BLaER1 treated with 17β-estradiol and CSF1 and Interleukin-3, amounts not matched to agents 10 nM and 100 nM (cell line): ENCODE measurements around the gene CUBN.
A peak's percentile ranks its signal among the peaks of the same experiment; 100 is the strongest.

Source experiments
- H3K27ac ChIP-seq, 11 experiments: shearing (Covaris generic); formaldehyde crosslinking; 2 replicates each; pipeline ENCODE4 v1.8.1; 2022
- H3K27me3 ChIP-seq, 11 experiments: shearing (Covaris generic); formaldehyde crosslinking; 2 replicates each; pipeline ENCODE4 v1.8.1; 2022
- H3K36me3 ChIP-seq, 11 experiments: shearing (Covaris generic); formaldehyde crosslinking; 2 replicates each; pipeline ENCODE4 v1.8.1; 2022
- H3K4me1 ChIP-seq, 10 experiments: shearing (Covaris generic); formaldehyde crosslinking; 2 replicates each; pipeline ENCODE4 v1.8.1; 2022
- H3K4me2 ChIP-seq, 11 experiments: shearing (Covaris generic); formaldehyde crosslinking; 2 replicates each; pipeline ENCODE4 v1.8.1; 2022
- H3K4me3 ChIP-seq, 10 experiments: shearing (Covaris generic); formaldehyde crosslinking; 2 replicates each; pipeline ENCODE4 v1.8.1; 2022
- H3K9ac ChIP-seq, 11 experiments: shearing (Covaris generic); formaldehyde crosslinking; 2 replicates each; pipeline ENCODE4 v1.8.1; 2022
- H3K9me3 ChIP-seq, 11 experiments: shearing (Covaris generic); formaldehyde crosslinking; replicated peaks in 1 of 11; 2 replicates each; pipeline ENCODE4 v1.8.1; 2022
- H4K20me1 ChIP-seq, 11 experiments: shearing (Covaris generic); formaldehyde crosslinking; 2 replicates each; pipeline ENCODE4 v1.8.1; 2022
- Cebpa-rat ChIP-seq, 11 experiments: shearing (Covaris generic); IDR thresholded peaks; 2 replicates each; pipeline ENCODE4 v1.8.1; 2022

CUBN gene

GRCh38 chr10:16913266-16913665 is 216.3 kb downstream of the CUBN start:
- peaks cover 0 to 8% (median 4%) of the 10 kb centered on the region in 11 experiments; a peak in 6 of 22 replicates for H3K9me3 ChIP-seq
- H3K4me1 ChIP-seq, result peaks cover 7 to 26% (median 20%) of the 10 kb centered on the region in 10 experiments; a peak in 17 of 20 replicates
- H3K27me3 ChIP-seq, result no peaks in the 10 kb centered on the region
- no peak overlapping the region for H3K4me3 ChIP-seq
- no peaks in the 10 kb centered on the region for H4K20me1 ChIP-seq
- H3K27ac ChIP-seq, result no peak overlapping the region
- TF ChIP-seq Cebpa-rat (IDR thresholded peaks at IDR 0.05), result no peak
- H3K9ac ChIP-seq, result no peak overlapping the region
- no peak overlapping the region for H3K4me2 ChIP-seq
- H3K36me3 ChIP-seq, result no peaks in the 10 kb centered on the region

- Histone ChIP-seq H3K27ac (peak overlapping the region in 6 of 11 experiments; percentile 43 to 83 (median 71); a peak in 9 of 22 replicates), H3K9me3 (peaks cover 0 to 8% (median 2%) of the 10 kb centered on the region in 11 experiments; a peak in 10 of 22 replicates), H3K36me3 (no peaks in the 10 kb centered on the region), H3K4me1 (peaks cover 7 to 46% (median 21%) of the 10 kb centered on the region in 10 experiments; a peak in 17 of 20 replicates), H3K9ac (peak overlapping the region in 2 of 11 experiments; percentile 31 to 56; a peak in 4 of 22 replicates), H3K4me2 (peak overlapping the region in 9 of 11 experiments; percentile 12 to 81 (median 59); a peak in 15 of 22 replicates), H4K20me1 (no peaks in the 10 kb centered on the region), H3K27me3 (no peaks in the 10 kb centered on the region), H3K4me3 (no peak overlapping the region)
- TF ChIP-seq Cebpa-rat (IDR thresholded peaks at IDR 0.05), result no peak
These were observed 218.8 kb downstream of the CUBN start for GRCh38 chr10:16910793-16911164.

DNA sequence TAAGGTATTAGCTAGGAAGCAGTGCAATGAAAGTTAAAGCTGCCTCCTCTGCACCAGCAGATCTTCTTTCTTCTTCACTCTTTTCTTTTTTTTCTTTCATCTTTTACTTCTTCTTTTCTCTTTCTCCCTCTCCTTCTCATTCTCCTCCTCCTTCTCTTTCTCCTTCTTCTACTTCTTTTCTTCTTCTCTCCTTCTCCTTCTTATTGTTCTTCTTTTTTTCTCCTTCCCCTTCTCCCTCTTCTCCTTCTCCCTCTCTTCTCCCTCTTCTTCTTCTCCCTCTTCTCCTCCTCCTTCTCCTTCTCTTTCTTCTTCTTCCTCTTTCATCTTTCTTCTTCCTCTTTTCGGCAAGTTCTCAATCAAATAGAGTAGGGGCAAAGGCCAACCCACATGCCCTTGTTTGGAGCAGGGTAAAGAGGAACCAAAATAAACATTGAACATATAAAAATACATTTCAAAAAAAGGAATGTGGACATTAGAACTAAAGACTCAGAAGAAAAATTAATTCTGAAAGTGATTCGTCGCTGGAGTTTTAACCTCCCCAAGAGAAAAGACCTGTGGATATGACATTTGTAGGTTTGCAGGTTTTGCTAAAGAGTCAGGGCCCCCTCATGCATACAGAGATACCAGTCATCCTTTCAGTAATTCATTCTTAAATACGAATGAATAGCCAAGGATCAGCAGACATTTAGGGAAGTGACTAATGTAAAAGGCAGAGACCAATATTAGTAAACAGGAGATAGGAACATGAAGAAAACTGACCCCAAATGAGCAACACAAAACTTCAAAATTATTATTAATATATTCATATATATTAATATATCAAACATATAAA is 219.4 kb downstream of the CUBN start:
- H3K4me1 ChIP-seq, result peaks cover 7 to 48% (median 26%) of the 10 kb centered on the region in 10 experiments; a peak in 18 of 20 replicates
- H4K20me1 ChIP-seq, result no peaks in the 10 kb centered on the region
- H3K4me3 ChIP-seq, result 0 out of 20 replicates have a peak overlapping the region, but pooled peaks of 1 of the 10 experiments have one; percentile 18
- H3K9me3 ChIP-seq, result peaks cover 0 to 14% (median 5%) of the 10 kb centered on the region in 11 experiments; a peak in 11 of 22 replicates
- no peak for TF ChIP-seq Cebpa-rat (IDR thresholded peaks at IDR 0.05)
- no peaks in the 10 kb centered on the region for H3K36me3 ChIP-seq
- peak overlapping the region in 9 of 11 experiments; percentile 11 to 83 (median 63); a peak in 14 of 22 replicates for H3K27ac ChIP-seq
- peak overlapping the region in 8 of 11 experiments; percentile 30 to 81 (median 68); a peak in 14 of 22 replicates for H3K4me2 ChIP-seq
- peak overlapping the region in 3 of 11 experiments; percentile 31 to 56 (median 43); a peak in 6 of 22 replicates for H3K9ac ChIP-seq
- no peaks in the 10 kb centered on the region for H3K27me3 ChIP-seq

DNA sequence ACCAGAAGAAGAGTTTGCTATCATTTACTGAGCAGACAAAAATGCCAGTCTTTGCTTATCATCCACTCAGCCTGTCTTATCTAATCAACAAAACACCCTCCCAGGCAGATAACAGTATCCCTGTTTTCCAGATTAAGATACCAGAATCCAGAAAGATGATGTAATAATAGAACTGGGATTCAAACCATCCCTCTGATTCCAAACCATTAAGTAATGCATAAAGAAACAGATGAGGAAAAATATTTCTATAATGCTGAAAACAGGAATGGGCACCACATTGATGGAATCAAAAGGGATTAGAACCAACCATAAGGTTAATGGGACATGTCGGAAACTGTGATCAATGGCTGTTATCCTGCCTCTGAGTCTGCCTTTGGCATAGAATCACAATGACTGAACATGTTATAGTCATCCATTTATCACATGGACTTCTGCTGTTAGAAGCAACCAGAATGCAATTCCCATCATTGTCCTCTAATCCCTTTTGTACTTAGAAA is 220.3 kb downstream of the CUBN start:
- H3K9ac ChIP-seq, result peak overlapping the region in 1 of 11 experiments; percentile 56; a peak in 1 of 22 replicates

GRCh38 chr10:16907687-16908086 is 221.9 kb downstream of the CUBN start:
- Histone ChIP-seq H3K9me3 (peaks cover 0 to 26% (median 10%) of the 10 kb centered on the region in 11 experiments; a peak in 15 of 22 replicates), H3K27me3 (no peaks in the 10 kb centered on the region), H3K27ac (no peak overlapping the region), H3K9ac (no peak overlapping the region), H3K4me1 (peaks cover 18 to 63% (median 41%) of the 10 kb centered on the region in 10 experiments), H3K36me3 (no peaks in the 10 kb centered on the region), H3K4me3 (no peak overlapping the region), H4K20me1 (no peaks in the 10 kb centered on the region), H3K4me2 (no peak overlapping the region)
- no peak for TF ChIP-seq Cebpa-rat (IDR thresholded peaks at IDR 0.05)

More for the DNA sequence above, 220.3 kb downstream of the CUBN start:
- H3K9me3 ChIP-seq, result peaks cover 0 to 21% (median 8%) of the 10 kb centered on the region in 11 experiments; a peak in 12 of 22 replicates
- H4K20me1 ChIP-seq, result no peaks in the 10 kb centered on the region
- peak overlapping the region in 2 of 11 experiments; percentile 83; a peak in 5 of 22 replicates for H3K27ac ChIP-seq
- H3K36me3 ChIP-seq, result no peaks in the 10 kb centered on the region
- no peaks in the 10 kb centered on the region for H3K27me3 ChIP-seq
- peaks cover 13 to 57% (median 35%) of the 10 kb centered on the region in 10 experiments for H3K4me1 ChIP-seq
- peak overlapping the region in 6 of 11 experiments; percentile 33 to 81 (median 68); a peak in 9 of 22 replicates for H3K4me2 ChIP-seq
- no peak for TF ChIP-seq Cebpa-rat (IDR thresholded peaks at IDR 0.05)
- no peak overlapping the region for H3K4me3 ChIP-seq

DNA sequence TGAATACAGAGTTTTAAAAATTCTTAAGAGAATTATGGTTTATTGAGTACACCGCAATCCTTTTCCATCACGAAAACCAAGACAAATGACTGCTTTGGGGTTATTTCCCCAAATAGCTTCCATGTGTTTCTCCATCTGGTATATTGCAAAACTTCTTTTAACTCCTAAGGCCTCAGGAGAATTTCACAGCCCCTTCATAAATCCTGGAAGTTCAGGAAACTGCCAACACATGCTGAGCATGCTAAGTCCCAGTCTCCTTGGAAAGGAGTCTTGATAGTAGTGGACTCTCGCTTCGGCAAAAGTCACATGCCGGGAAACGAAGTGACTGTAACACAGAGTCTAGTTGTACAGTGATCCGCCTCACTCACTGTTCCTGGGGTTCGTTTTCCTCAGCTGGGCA is 224.3 kb downstream of the CUBN start:
- peaks cover 0 to 29% (median 10%) of the 10 kb centered on the region in 11 experiments; a peak in 15 of 22 replicates for H3K9me3 ChIP-seq

DNA sequence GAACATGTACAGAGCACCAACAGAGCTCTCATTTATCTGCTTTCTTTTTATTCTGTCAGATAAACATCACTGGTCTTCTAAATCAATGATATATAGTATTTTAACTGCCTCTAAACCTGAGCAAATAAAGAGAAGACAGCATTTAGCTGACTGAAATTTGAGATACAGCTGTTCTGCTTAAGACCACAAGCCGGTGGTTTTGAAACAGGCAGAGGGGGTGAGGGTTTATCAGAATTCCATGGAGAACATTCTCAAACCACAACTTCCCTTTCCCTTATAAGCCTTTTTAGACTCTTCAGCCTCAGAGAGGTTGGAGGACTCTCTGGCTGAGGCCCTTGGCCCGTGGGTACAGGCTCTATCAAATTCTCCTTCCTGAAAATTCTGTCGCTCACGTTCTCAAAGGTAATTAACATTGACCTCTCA is 225.0 kb downstream of the CUBN start:
- Histone ChIP-seq H3K9me3 (peaks cover 0 to 29% (median 10%) of the 10 kb centered on the region in 11 experiments; a peak in 15 of 22 replicates), H3K36me3 (no peaks in the 10 kb centered on the region), H3K27me3 (no peaks in the 10 kb centered on the region), H3K27ac (peak overlapping the region in 6 of 11 experiments; percentile 1 to 61 (median 37); a peak in 9 of 22 replicates), H3K4me1 (peaks cover 12 to 47% (median 25%) of the 10 kb centered on the region in 10 experiments), H3K4me3 (no peak overlapping the region; a peak in 1 of 20 replicates), H3K9ac (0 out of 22 replicates have a peak overlapping the region, but pooled peaks of 1 of the 11 experiments have one; percentile 7), H4K20me1 (no peaks in the 10 kb centered on the region), H3K4me2 (peak overlapping the region; percentile 34 to 67 (median 52); a peak in 21 of 22 replicates)
- no peak for TF ChIP-seq Cebpa-rat (IDR thresholded peaks at IDR 0.05)

More for the DNA sequence above, 224.3 kb downstream of the CUBN start:
- H3K4me1 ChIP-seq, result peaks cover 15 to 52% (median 31%) of the 10 kb centered on the region in 10 experiments
- no peaks in the 10 kb centered on the region for H3K27me3 ChIP-seq
- TF ChIP-seq Cebpa-rat (IDR thresholded peaks at IDR 0.05), result no peak
- H3K4me3 ChIP-seq, result no peak overlapping the region; a peak in 1 of 20 replicates
- peak overlapping the region in 8 of 11 experiments; percentile 45 to 67 (median 57); a peak in 14 of 22 replicates for H3K4me2 ChIP-seq
- no peaks in the 10 kb centered on the region for H3K36me3 ChIP-seq
- H4K20me1 ChIP-seq, result no peaks in the 10 kb centered on the region
- H3K27ac ChIP-seq, result peak overlapping the region in 3 of 11 experiments; percentile 14 to 61 (median 38); a peak in 4 of 22 replicates
- H3K9ac ChIP-seq, result no peak overlapping the region

DNA sequence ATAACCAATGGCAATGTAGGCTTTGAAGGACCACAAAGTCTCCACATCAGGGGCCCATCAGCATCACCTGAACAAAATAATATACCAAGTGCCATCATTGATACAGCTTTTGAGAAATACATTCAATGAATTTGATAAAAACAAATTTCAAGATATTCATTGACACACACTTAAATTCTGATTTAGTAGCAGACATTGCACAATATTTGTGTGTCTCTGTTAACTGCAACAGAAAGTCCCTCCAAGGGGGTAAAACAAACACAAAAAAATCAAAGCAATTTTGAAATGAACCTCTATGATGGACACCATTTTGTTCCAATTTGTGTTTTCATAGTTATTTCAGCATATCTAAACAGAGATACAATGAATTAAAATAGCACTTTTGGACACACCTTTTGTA is 225.6 kb downstream of the CUBN start:
- H3K27me3 ChIP-seq, result no peaks in the 10 kb centered on the region
- H3K4me1 ChIP-seq, result peaks cover 12 to 41% (median 22%) of the 10 kb centered on the region in 10 experiments
- TF ChIP-seq Cebpa-rat (IDR thresholded peaks at IDR 0.05), result peak in 3 of 11 experiments; percentile 23 to 50 (median 23); a peak in 2 of 22 replicates
- peaks cover 0 to 29% (median 10%) of the 10 kb centered on the region in 11 experiments; a peak in 15 of 22 replicates for H3K9me3 ChIP-seq
- peak overlapping the region in 4 of 11 experiments; percentile 36 to 61 (median 45); a peak in 7 of 22 replicates for H3K27ac ChIP-seq
- no peak overlapping the region for H3K9ac ChIP-seq
- no peak overlapping the region for H3K4me3 ChIP-seq
- peak overlapping the region; percentile 34 to 67 (median 52); a peak in 20 of 22 replicates for H3K4me2 ChIP-seq
- no peaks in the 10 kb centered on the region for H3K36me3 ChIP-seq
- no peaks in the 10 kb centered on the region for H4K20me1 ChIP-seq
